Retinal pigment epithelial cell (primary cell): Measurements from ENCODE around the gene PYGB.

Source experiments
- DNase-seq: peaks from one replicate; pipeline ENCODE4 v3.0.0-alpha.2; 2010; ENCODE audit warnings: low read depth
- H3K4me3 ChIP-seq: 2 replicates; pipeline ENCODE4 v1.5.1; 2011; ENCODE audit warnings: mild to moderate bottlenecking, low read length, control low read depth, moderate library complexity
- CTCF ChIP-seq: conservative IDR thresholded peaks from 2 replicates; pipeline ENCODE4 v1.5.1; 2011; ENCODE audit warnings: low read depth, low read length, control low read depth, inconsistent platforms

The PYGB gene

GRCh38 chr20:25297141-25297905 lies 49.4 kb downstream of the PYGB start:
- H3K4me3 ChIP-seq = no peak overlapping the region
- no peak for TF ChIP-seq CTCF
- no peak for DNase-seq

- no peak for DNase-seq
- peak; percentile 22 for TF ChIP-seq CTCF
- no peak overlapping the region for H3K4me3 ChIP-seq
These were observed 51.9 kb downstream of the PYGB start for GRCh38 chr20:25299806-25300205.

- H3K4me3 ChIP-seq = no peak overlapping the region
- no peak for TF ChIP-seq CTCF
- DNase-seq = no peak
These were observed 52.7 kb downstream of the PYGB start for GRCh38 chr20:25300496-25301170.

GRCh38 chr20:25301357-25301920 lies 53.6 kb downstream of the PYGB start:
- DNase-seq = no peak
- H3K4me3 ChIP-seq = no peak overlapping the region

GRCh38 chr20:25302596-25302995 lies 54.7 kb downstream of the PYGB start:
- DNase-seq = no peak
- H3K4me3 ChIP-seq = no peak overlapping the region
- no peak for TF ChIP-seq CTCF

More at GRCh38 chr20:25301357-25301920, 53.6 kb downstream of the PYGB start:
- TF ChIP-seq CTCF = no peak

- no peak for DNase-seq
- no peak overlapping the region for H3K4me3 ChIP-seq
- no peak for TF ChIP-seq CTCF
These were observed 55.6 kb downstream of the PYGB start for GRCh38 chr20:25303292-25304024.
